ENCODE results near the gene SLC25A21.

The SLC25A21 gene

DNA sequence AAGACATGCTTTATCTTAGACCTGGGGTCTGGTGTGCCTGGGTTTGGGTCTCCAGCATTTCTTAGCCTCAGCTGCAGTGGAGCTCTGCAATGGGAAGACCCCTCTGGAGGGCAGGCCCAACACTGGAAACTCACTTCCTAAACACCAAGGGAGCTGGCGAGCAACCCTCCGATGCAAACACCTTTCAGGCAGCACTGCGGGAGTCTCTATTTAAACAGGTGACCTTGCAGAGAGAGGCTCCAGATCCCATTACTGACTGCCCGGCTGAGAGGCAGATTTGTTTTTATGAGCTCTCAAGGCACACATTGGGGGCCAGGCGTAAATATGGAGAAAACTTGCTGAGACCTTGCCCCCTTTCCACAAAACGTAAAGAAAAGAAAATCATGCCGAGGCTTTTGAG, 315.3 kb downstream of the SLC25A21 start:
- DNase-seq = no peak

GRCh38 chr14:36856095-36856878, 316.1 kb downstream of the SLC25A21 start:
- DNase-seq = no peak

DNA sequence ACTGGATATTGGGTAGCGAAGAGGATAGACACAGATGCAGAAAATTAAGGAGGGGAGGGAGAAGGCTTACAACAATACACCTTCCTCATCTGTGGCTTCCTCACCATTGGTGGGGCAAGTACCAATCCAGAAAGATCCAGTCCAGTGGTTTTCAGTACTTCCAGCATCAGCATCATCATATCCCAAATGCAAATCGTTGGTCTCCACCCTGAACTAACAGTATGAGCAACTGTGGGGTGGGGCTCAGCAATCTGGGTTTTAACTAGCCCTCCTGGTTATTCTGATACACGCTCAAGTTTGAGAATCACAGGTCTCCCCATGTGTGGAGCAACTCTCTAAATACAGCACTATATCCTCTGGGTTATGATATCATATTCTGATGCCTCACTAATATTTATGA, 317.0 kb downstream of the SLC25A21 start:
- DNase-seq = no peak

- DNase-seq = no peak
Observed at GRCh38 chr14:36852981-36853691, 319.3 kb downstream of the SLC25A21 start.

- no peak for DNase-seq
Observed at GRCh38 chr14:36848213-36848612, 324.2 kb downstream of the SLC25A21 start.

DNA sequence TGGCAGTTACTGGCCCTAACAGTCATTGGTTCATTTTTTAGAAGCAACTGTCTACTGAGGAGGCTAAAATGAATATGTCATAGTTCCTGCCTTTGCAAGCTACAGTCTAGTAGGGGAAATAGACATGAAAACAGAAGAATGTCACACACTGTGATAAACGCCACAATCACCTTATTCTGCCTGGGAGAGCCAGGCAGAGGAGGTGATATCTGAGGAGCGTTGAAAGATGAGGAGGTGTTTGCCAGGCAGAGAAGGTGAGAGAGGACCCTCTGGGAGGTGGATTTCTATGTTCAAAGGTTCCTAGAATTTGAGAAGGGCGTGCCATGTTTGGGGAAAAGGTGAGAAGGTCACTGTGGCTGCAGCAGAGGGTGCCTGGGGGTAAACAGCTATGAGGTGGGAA, 325.0 kb downstream of the SLC25A21 start:
- no peak for DNase-seq

DNA sequence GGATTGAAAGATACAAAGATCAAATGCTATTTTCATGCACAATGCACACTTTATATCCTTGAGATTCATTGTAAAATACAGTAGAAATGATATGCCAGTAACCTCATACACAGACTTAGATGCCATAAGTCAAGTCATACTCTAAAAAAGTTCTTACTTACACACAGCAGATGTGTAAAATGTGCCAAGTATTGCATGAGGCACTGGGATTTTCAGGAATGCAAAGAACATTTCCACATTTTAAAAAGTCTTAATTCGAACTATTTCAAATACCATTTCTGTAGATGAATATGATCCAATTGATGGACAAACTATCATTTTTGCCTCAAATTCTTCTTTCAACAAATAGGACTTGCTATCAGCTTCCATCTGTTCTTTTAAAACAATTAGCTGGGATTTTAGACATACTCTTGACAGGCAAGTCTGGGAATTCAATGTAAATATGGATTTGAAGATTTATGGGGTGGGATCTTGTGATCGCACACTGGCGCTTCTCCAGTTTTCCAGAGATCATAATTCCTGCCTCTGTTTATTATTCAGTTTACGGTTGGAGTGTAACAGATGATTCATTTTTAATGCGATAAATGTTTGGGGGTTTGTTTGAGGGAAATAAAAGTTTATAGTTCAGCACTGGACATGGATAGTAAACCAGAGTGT, 326.9 kb downstream of the SLC25A21 start:
- DNase-seq = no peak

DNA sequence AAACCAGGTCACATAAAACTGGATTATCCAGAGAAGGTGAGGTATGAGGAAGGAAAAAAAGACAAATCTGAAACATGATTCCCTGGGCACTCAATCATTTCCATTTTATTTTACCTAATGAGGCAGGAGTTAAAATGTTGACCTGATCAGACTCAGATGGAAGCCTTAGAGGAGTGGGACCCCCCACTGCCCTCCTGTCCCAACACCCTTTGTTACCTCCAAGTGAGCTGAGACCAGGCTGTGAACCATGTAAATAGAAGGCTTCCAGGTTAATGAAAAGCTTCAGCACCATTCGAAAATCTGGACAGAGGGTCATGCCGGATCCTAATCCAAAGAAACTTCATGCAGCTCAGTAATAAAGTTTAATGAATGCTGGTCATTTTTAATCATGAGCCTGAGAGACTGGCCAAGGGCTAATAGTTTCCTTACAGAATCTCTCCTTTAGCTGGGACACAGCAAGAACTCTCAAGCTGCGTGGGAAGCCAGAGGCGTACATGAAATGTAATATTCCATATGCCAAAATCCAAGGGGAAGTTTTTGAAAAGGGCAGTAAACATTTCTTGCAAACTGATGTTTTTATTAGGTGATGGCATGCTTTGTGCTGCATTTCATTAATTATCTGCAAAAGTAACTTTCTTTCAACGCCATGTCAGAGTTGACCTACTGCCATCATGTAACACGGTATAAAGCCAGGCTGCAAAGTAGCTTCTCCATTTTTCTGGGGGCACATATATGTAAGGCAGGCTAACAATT, 327.8 kb downstream of the SLC25A21 start:
- DNase-seq = no peak

GRCh38 chr14:36843410-36843809, 329.0 kb downstream of the SLC25A21 start:
- no peak for DNase-seq

DNA sequence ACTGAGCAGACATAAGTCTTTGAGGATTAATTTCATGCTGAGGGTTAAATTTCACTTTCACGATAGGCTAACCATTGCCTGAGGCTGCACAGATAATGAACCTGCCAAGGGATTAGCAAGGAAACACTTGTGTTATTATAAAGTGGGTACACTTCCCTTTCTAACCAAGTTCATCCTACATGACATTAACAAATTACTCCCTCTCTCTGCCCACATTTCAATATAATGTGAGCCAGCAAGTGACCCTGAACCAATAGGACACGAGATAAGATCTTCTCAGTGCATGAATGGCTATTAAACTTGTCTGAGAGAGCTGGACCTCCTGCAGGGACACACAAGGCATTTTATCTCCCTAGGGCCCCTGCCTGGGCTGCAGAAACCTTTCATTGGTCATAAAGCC, 337.3 kb downstream of the SLC25A21 start:
- peak; percentile 99 for DNase-seq

DNA sequence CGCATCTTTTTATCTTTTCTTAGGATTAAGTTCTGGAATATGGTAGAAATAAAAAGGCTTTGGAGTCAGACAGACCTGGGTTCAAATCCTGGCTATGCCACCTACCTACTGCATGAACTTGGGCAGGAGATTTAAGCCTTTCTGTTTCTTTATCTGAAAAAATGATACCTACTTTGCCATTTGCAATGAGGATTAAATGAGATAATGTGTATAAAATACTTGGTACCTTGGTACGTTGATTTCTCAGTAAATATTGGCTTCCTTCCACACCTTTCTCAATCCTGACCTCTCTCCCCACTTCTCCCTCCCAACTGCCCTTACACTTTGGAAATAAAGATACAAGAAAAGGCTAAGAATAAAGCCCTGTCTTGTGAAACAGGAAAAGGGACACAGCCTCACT, 338.1 kb downstream of the SLC25A21 start:
- no peak for DNase-seq

DNA sequence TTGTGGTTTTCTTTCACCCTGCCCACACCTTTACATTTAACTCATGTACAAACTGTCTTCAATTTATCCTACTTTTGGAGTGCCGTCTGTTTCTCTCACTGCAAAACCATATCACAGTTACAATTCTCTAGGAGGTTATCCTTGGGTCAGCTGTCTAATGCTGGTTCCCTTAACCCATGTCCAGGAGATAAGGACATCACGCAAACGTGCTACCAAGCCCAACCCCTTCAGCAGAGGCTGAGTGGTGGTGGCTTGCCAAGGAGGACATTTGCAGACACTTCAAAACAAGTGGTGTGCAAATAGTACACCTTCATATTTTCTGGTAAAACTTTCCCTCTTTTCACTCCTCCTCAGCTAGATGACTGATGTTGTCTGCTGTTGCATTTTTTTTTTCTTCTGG, 342.9 kb downstream of the SLC25A21 start:
- no peak for DNase-seq

- DNase-seq = no peak
Observed at GRCh38 chr14:36827861-36828260, 344.5 kb downstream of the SLC25A21 start.

GRCh38 chr14:36826614-36827013, 345.8 kb downstream of the SLC25A21 start:
- DNase-seq = no peak

DNA sequence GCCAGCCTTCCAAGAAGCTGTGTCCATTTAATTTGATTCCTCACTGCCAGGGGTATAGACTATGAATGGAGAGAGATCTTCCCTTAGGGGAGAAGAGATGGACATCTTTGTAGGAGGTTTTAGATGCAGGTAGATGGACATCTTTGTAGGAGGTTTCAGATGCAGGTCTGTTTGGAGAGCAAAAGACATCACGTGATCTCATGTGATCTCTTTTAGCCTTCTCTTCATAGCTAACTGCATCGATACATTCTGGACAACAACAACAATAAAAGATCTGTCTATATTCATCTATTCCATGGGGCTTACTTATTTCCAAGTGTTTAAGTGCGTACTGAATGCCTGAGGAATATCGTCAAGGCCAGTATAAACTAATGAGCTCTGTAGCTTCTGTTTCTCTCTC, 347.6 kb downstream of the SLC25A21 start:
- DNase-seq = no peak

DNA sequence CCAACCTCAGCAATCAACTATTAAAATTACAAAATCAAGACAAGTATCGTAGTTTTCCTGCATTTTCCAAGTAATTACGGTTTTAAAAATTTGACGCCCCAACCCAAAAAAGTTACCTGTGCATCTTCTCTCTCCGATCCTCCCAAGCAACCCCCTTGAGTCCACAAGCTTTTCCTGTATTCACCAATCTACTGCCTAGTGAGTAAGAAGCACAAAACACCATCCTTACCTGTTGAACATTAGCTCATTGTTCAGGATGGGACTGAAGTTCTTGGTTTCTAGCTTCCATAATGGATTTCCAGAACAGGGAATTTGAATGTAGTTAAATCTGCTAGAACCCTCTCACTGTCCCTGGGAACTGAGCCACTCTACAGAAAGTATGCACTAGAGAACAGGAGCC, 348.8 kb downstream of the SLC25A21 start:
- DNase-seq = no peak

DNA sequence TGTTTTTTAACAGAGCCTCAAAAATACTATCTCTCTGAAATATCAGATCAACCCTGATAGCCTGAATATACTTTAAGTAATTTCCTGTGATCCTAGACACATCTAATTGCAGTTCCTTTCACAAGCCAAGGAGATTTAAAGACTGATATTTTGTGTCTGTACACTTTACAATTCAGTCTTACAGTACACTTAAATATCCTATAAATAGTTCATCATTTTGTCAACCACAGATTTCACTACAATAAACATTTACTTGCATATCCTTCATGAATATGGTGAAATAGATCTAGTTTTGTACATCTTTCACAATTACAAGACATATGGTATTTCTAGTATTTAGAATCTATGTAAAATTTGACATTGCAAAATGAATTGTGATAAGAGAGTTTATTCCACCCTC, 349.7 kb downstream of the SLC25A21 start:
- DNase-seq = no peak

DNA sequence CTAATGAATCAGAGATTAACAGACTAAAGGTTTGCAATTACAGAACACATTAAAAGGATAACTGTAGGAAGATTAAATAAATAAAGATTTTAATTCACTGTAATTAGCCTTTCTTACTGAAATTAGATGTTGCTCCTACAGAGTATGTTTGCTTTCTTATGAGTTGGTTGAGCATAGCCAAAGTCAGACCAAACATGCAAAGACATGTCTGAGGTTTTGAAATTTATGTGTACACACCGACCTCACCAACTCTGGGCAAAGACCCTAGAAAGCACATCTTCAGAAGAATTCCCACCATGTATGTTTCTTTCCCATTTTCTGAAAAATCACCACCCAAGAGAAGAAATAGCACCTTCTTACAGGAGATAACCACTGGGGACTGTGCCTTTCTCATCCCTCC, 351.5 kb downstream of the SLC25A21 start:
- no peak for DNase-seq

DNA sequence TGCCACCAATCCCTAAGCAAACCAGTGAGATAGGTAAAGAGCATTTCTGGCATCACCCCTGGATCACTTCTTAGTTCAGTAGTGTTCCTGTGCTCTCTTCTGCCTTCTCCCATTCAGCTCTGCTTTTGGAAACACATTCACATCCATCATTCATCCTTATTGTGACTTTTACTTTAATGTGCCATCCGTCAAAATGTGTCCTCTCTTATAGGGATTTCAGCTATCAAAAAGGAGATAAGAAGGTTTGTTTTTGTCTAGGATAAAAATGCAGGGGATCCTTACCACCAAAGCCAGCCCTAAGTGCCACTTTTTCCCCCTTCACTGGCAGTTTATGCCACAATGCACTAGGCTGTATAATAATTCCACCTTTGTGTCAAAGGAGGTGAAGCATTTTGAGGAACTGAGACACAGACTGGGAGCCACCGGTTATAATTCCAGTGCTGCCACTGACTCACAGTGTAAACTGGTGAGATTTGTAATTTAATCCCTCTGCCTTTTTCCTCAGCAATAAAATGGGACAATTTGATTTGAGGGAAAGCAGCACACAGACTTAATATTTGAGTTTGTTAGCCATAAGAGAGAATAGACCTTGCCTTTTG, 352.2 kb downstream of the SLC25A21 start:
- no peak for DNase-seq

- no peak for DNase-seq
Observed at GRCh38 chr14:36818794-36819384, 353.5 kb downstream of the SLC25A21 start.

DNA sequence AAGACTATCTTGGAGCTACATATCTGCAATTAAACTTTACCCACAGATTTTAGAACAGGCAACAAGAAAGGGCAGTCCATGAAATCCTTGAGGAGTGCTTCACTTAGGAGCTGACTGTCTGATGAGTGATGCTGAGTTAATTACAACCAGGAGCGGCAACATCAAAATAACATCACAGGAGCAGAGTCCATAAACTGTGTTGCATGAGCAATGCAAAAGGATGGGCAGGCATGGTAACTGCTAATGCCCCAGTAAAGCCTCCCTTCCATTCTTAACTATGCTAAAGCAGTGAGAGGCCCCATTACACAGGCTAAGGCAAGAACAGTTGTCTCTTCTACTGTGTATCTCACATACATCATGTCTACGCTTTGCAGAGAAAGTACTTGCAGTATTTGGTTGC, 354.2 kb downstream of the SLC25A21 start:
- DNase-seq = no peak

Data from NCI-H524 treated with DMSO at 0.1 percent for 48 hours (cell line).